CD4-positive, alpha-beta T cell treated with Interleukin-6 for 4 hours (primary cell): Measurements from ENCODE around the gene GRIK1.

Source experiments
- DNase-seq: peaks from one replicate; pipeline ENCODE4 v3.0.0-alpha.2; 2020; ENCODE audit warnings: mixed read lengths

Gene GRIK1

GRCh38 chr21:29712818-29713217, 227.0 kb downstream of the GRIK1 start:
- DNase-seq = no peak

- DNase-seq = no peak
These were observed 228.6 kb downstream of the GRIK1 start for GRCh38 chr21:29711236-29711635.

GRCh38 chr21:29710498-29710897, 229.3 kb downstream of the GRIK1 start:
- no peak for DNase-seq

- DNase-seq = no peak
These were observed 231.4 kb downstream of the GRIK1 start for GRCh38 chr21:29708401-29708800.

- DNase-seq = no peak
These were observed 235.1 kb downstream of the GRIK1 start for GRCh38 chr21:29704719-29705118.

- no peak for DNase-seq
These were observed 238.1 kb downstream of the GRIK1 start for GRCh38 chr21:29701676-29702075.

- no peak for DNase-seq
These were observed 242.1 kb downstream of the GRIK1 start for GRCh38 chr21:29697555-29698193.

- DNase-seq = no peak
These were observed 242.9 kb downstream of the GRIK1 start for GRCh38 chr21:29696937-29697336.

- DNase-seq = no peak
These were observed 247.9 kb downstream of the GRIK1 start for GRCh38 chr21:29691616-29692491.

GRCh38 chr21:29689753-29690152, 250.0 kb downstream of the GRIK1 start:
- no peak for DNase-seq

- DNase-seq = no peak
These were observed 255.7 kb downstream of the GRIK1 start for GRCh38 chr21:29684106-29684505.

- no peak for DNase-seq
These were observed 257.0 kb downstream of the GRIK1 start for GRCh38 chr21:29682800-29683199.

GRCh38 chr21:29680273-29680672, 259.5 kb downstream of the GRIK1 start:
- no peak for DNase-seq

GRCh38 chr21:29678626-29679025, 261.2 kb downstream of the GRIK1 start:
- DNase-seq = no peak

- no peak for DNase-seq
These were observed 262.5 kb downstream of the GRIK1 start for GRCh38 chr21:29677326-29677725.

GRCh38 chr21:29676395-29676794, 263.4 kb downstream of the GRIK1 start:
- no peak for DNase-seq

- DNase-seq = no peak
These were observed 264.3 kb downstream of the GRIK1 start for GRCh38 chr21:29675451-29675850.

- no peak for DNase-seq
These were observed 265.5 kb downstream of the GRIK1 start for GRCh38 chr21:29674343-29674742.

GRCh38 chr21:29673096-29673610, 266.6 kb downstream of the GRIK1 start:
- DNase-seq = no peak

GRCh38 chr21:29671728-29672127, 268.1 kb downstream of the GRIK1 start:
- no peak for DNase-seq

- DNase-seq = no peak
These were observed 269.6 kb downstream of the GRIK1 start for GRCh38 chr21:29670228-29670627.

GRCh38 chr21:29669416-29669815, 270.4 kb downstream of the GRIK1 start:
- DNase-seq = no peak

GRCh38 chr21:29667651-29668050, 272.1 kb downstream of the GRIK1 start:
- DNase-seq = no peak

GRCh38 chr21:29664615-29665014, 275.2 kb downstream of the GRIK1 start:
- DNase-seq = no peak
